Choroid plexus epithelial cell (primary cell): ENCODE measurements around the gene ZNF280B.

Experiments
- DNase-seq: peaks from one replicate; pipeline ENCODE4 v3.0.0-alpha.2; 2010; ENCODE audit warnings: low read depth
- H3K4me3 ChIP-seq: 2 replicates; pipeline ENCODE4 v1.5.1; 2011; ENCODE audit warnings: low read depth, mild to moderate bottlenecking, control low read depth, low read length, moderate library complexity
- CTCF ChIP-seq: conservative IDR thresholded peaks from 2 replicates; pipeline ENCODE4 v1.5.1; 2011; ENCODE audit warnings: low read depth, mild to moderate bottlenecking, control low read depth, inconsistent platforms, low read length, moderate library complexity

Gene ZNF280B

GRCh38 chr22:22440188-22440587 lies 68.4 kb downstream of the ZNF280B start:
- DNase-seq, result no peak
- no peak overlapping the region for H3K4me3 ChIP-seq
- no peak for TF ChIP-seq CTCF
